GM12865 (cell line): ENCODE data around the gene TMTC3.
A peak's percentile ranks its signal among the peaks of the same experiment; 100 is the strongest.

ENCODE experiments used
- DNase-seq: peaks from one replicate; pipeline ENCODE4 v3.0.0; 2010; ENCODE audit warnings: low read depth
- H3K4me3 ChIP-seq: 2 replicates; pipeline ENCODE4 v1.5.1; 2011; ENCODE audit warnings: mild to moderate bottlenecking, low read depth, low read length, control low read depth
- CTCF ChIP-seq: IDR thresholded peaks from 2 replicates; pipeline ENCODE4 v1.5.1; 2011; ENCODE audit warnings: low read length, control low read depth, low read depth, inconsistent platforms; ENCODE audit not compliant: insufficient read depth; ENCODE audit errors: missing control alignments

Gene TMTC3

GRCh38 chr12:88144546-88145468 lies 2.7 kb downstream of the TMTC3 start:
- no peak for TF ChIP-seq CTCF
- no peak overlapping the region for H3K4me3 ChIP-seq
- DNase-seq, result no peak

- no peak for DNase-seq
- no peak overlapping the region for H3K4me3 ChIP-seq
- TF ChIP-seq CTCF, result no peak
Observed at GRCh38 chr12:88145567-88146505, 3.7 kb downstream of the TMTC3 start.

- DNase-seq, result no peak
- TF ChIP-seq CTCF, result no peak
- H3K4me3 ChIP-seq, result no peak overlapping the region
Observed at GRCh38 chr12:88150063-88150462, 8.0 kb downstream of the TMTC3 start.

GRCh38 chr12:88153959-88154358 lies 11.9 kb downstream of the TMTC3 start:
- TF ChIP-seq CTCF, result no peak
- no peak overlapping the region for H3K4me3 ChIP-seq
- peak; percentile 26 for DNase-seq

GRCh38 chr12:88156075-88156654 lies 14.1 kb downstream of the TMTC3 start:
- DNase-seq, result no peak
- TF ChIP-seq CTCF, result no peak
- no peak overlapping the region for H3K4me3 ChIP-seq

- no peak for TF ChIP-seq CTCF
Observed at GRCh38 chr12:88163371-88163770, 21.3 kb downstream of the TMTC3 start.

More at GRCh38 chr12:88163371-88163770, 21.3 kb downstream of the TMTC3 start:
- no peak for DNase-seq
- no peak overlapping the region for H3K4me3 ChIP-seq
